ENCODE results near the gene CACNB2. TPM values are rescaled to one million over a fixed set of nuclear protein-coding genes. Genes with fewer than 3 reads are reported as not detected.

Gene CACNB2
- total RNA-seq, 2 donors from 2014 or later, result 1.9 to 4.6 TPM

GRCh38 chr10:18325889-18326531 is 185.8 kb downstream of the CACNB2 start:
- TF ChIP-seq CTCF (conservative IDR thresholded peaks at IDR 0.05), result no peak
- no peaks in the 10 kb centered on the region for H3K27me3 Mint-ChIP-seq (ENCODE audit: insufficient read depth)
- Histone ChIP-seq H3K36me3 (ENCODE audit: control insufficient read depth, insufficient read depth, low read length) (no peaks in the 10 kb centered on the region), H3K9me3 (ENCODE audit: control insufficient read depth, low read length) (no peaks in the 10 kb centered on the region), H3K9ac (ENCODE audit: extremely low read depth, low read length, poor library complexity, severe bottlenecking) (no peak overlapping the region), H3K27ac (ENCODE audit: low read depth, low read length) (no peak overlapping the region), H3K4me3 (ENCODE audit: low read length) (no peak overlapping the region), H3K4me1 (ENCODE audit: control insufficient read depth, insufficient read depth, low read length) (no peaks in the 10 kb centered on the region), H3K27me3 (ENCODE audit: control insufficient read depth, insufficient read depth, low read length, poor library complexity, severe bottlenecking) (no peaks in the 10 kb centered on the region)
- 88 to 96% methylated on average over 4 to 5 of the region's 5 CpGs for WGBS, 2 experiments (ENCODE audit: insufficient coverage in 1 of 2, insufficient read length in 1 of 2)
- no peaks in the 10 kb centered on the region for H3K9me3 Mint-ChIP-seq
- H3K4me3 Mint-ChIP-seq, result no peak overlapping the region
- DNase-seq, result no peak
- H3K27ac Mint-ChIP-seq, result no peak overlapping the region
- H3K4me1 Mint-ChIP-seq, result no peaks in the 10 kb centered on the region
- H3K36me3 Mint-ChIP-seq (ENCODE audit: low read depth), result no peaks in the 10 kb centered on the region

- no peaks in the 10 kb centered on the region for H3K4me1 ChIP-seq (ENCODE audit: control insufficient read depth, insufficient read depth, low read length)
- Mint-ChIP-seq H3K27ac (no peak overlapping the region), H3K27me3 (ENCODE audit: insufficient read depth) (no peaks in the 10 kb centered on the region), H3K4me1 (no peaks in the 10 kb centered on the region), H3K36me3 (ENCODE audit: low read depth) (no peaks in the 10 kb centered on the region), H3K9me3 (no peaks in the 10 kb centered on the region), H3K4me3 (no peak overlapping the region)
- TF ChIP-seq CTCF (conservative IDR thresholded peaks at IDR 0.05), result no peak
- H3K4me3 ChIP-seq (ENCODE audit: low read length), result no peak overlapping the region
- no peak overlapping the region for H3K9ac ChIP-seq (ENCODE audit: extremely low read depth, low read length, poor library complexity, severe bottlenecking)
- no peak overlapping the region for H3K27ac ChIP-seq (ENCODE audit: low read depth, low read length)
- 94% methylated on average over 2 of the region's 2 CpGs for WGBS, 2 experiments (ENCODE audit: insufficient coverage in 1 of 2, insufficient read length in 1 of 2)
- H3K9me3 ChIP-seq (ENCODE audit: control insufficient read depth, low read length), result no peaks in the 10 kb centered on the region
- H3K36me3 ChIP-seq (ENCODE audit: control insufficient read depth, insufficient read depth, low read length), result no peaks in the 10 kb centered on the region
- no peaks in the 10 kb centered on the region for H3K27me3 ChIP-seq (ENCODE audit: control insufficient read depth, insufficient read depth, low read length, poor library complexity, severe bottlenecking)
- no peak for DNase-seq
Measured at GRCh38 chr10:18328941-18329340, 188.7 kb downstream of the CACNB2 start.

- no peaks in the 10 kb centered on the region for H3K4me1 Mint-ChIP-seq
- H3K9me3 Mint-ChIP-seq, result no peaks in the 10 kb centered on the region
- H3K27me3 Mint-ChIP-seq (ENCODE audit: insufficient read depth), result no peaks in the 10 kb centered on the region
- no peaks in the 10 kb centered on the region for H3K4me1 ChIP-seq (ENCODE audit: control insufficient read depth, insufficient read depth, low read length)
- no peak overlapping the region for H3K4me3 Mint-ChIP-seq
- H3K36me3 ChIP-seq (ENCODE audit: control insufficient read depth, insufficient read depth, low read length), result no peaks in the 10 kb centered on the region
- H3K27ac Mint-ChIP-seq, result no peak overlapping the region
- WGBS, 2 experiments (ENCODE audit: insufficient coverage in 1 of 2, insufficient read length in 1 of 2), result 91 to 95% methylated on average over 3 to 4 of the region's 4 CpGs
- H3K9ac ChIP-seq (ENCODE audit: extremely low read depth, low read length, poor library complexity, severe bottlenecking), result no peak overlapping the region
- H3K4me3 ChIP-seq (ENCODE audit: low read length), result no peak overlapping the region
- no peaks in the 10 kb centered on the region for H3K9me3 ChIP-seq (ENCODE audit: control insufficient read depth, low read length)
- no peak for DNase-seq
- TF ChIP-seq CTCF (conservative IDR thresholded peaks at IDR 0.05), result no peak
- no peak overlapping the region for H3K27ac ChIP-seq (ENCODE audit: low read depth, low read length)
- H3K36me3 Mint-ChIP-seq (ENCODE audit: low read depth), result no peaks in the 10 kb centered on the region
- no peaks in the 10 kb centered on the region for H3K27me3 ChIP-seq (ENCODE audit: control insufficient read depth, insufficient read depth, low read length, poor library complexity, severe bottlenecking)
Measured at GRCh38 chr10:18332048-18332447, 191.8 kb downstream of the CACNB2 start.

All from endodermal cell (in vitro differentiated cells).